CD4-positive, alpha-beta T cell (primary cell): ENCODE measurements around the gene ATF4. TPM values are rescaled to one million over a fixed set of nuclear protein-coding genes. Genes with fewer than 3 reads are reported as not detected.
A peak's percentile ranks its signal among the peaks of the same experiment; 100 is the strongest.

Experiments used
- ATAC-seq: fragments of 200-7000 bp; cut with Tn5 transposase; one replicate; pipeline ENCODE4 v1.10.0; 2022; ENCODE audit warnings: mild to moderate bottlenecking; ENCODE audit not compliant: poor library complexity
- CTCF ChIA-PET: fragments of 350-600 bp; sonication (Branson Sonifier 250); formaldehyde crosslinking; loops from one replicate; lab custom pipeline; 2021; ENCODE audit warnings: antibody characterized with exemption, inconsistent platforms; lab: Charles Lee
- POLR2A ChIA-PET: fragments of 350-600 bp; sonication (Branson Sonifier 250); formaldehyde crosslinking; loops from one replicate; lab custom pipeline; 2021; ENCODE audit warnings: antibody characterized with exemption, inconsistent platforms; lab: Charles Lee
- DNase-seq, 14 experiments: peaks; one replicate each; pipeline ENCODE4 v3.0.0-alpha.2; 2013 to 2020; ENCODE audit warnings: mixed read lengths in 2 of 14
- H3K27ac ChIP-seq, 2 donors: one replicate each; pipeline versions ENCODE4 v1.5.1 to v1.7.0; 2013; ENCODE audit warnings: low read length in 2 of 2, low read depth in 1 of 2, mild to moderate bottlenecking in 1 of 2
- H3K27me3 ChIP-seq, 2 experiments: 1 replicate in 1 of 2; 2 replicates in 1 of 2; pipeline versions ENCODE4 v1.6.1 to v1.7.0; 2013; ENCODE audit warnings: low read length in 2 of 2, control low read depth in 1 of 2, mild to moderate bottlenecking in 1 of 2, moderate library complexity in 1 of 2; ENCODE audit not compliant: insufficient read depth in 2 of 2, control insufficient read depth in 1 of 2
- H3K36me3 ChIP-seq: one replicate; pipeline ENCODE4 v1.6.1; 2013; ENCODE audit warnings: low read length, control low read depth; ENCODE audit not compliant: insufficient read depth
- H3K4me1 ChIP-seq: one replicate; pipeline ENCODE4 v1.6.1; 2013; ENCODE audit warnings: low read length, control low read depth; ENCODE audit not compliant: insufficient read depth
- H3K4me3 ChIP-seq: one replicate; pipeline ENCODE4 v1.5.1; 2013; ENCODE audit warnings: mild to moderate bottlenecking, low read length, moderate library complexity
- H3K9me3 ChIP-seq, 2 experiments: 1 replicate in 1 of 2; 2 replicates in 1 of 2; pipeline versions ENCODE4 v1.6.1 to v1.7.0; 2013; ENCODE audit warnings: low read length in 2 of 2, mild to moderate bottlenecking in 2 of 2, control low read depth in 1 of 2, moderate library complexity in 1 of 2; ENCODE audit not compliant: control insufficient read depth in 1 of 2, insufficient read depth in 1 of 2
- H3K27ac Mint-ChIP-seq: one replicate; pipeline ENCODE4 v1.8.0; 2020; ENCODE audit warnings: mixed read lengths
- H3K27me3 Mint-ChIP-seq: one replicate; pipeline ENCODE4 v1.8.0; 2021; ENCODE audit warnings: mixed read lengths
- H3K36me3 Mint-ChIP-seq: one replicate; pipeline ENCODE4 v1.8.0; 2021; ENCODE audit warnings: low read depth, mixed read lengths
- H3K4me1 Mint-ChIP-seq: one replicate; pipeline ENCODE4 v1.8.0; 2021; ENCODE audit warnings: low read depth, mixed read lengths
- H3K4me3 Mint-ChIP-seq: one replicate; pipeline ENCODE4 v1.8.0; 2020; ENCODE audit warnings: mild to moderate bottlenecking, mixed read lengths
- H3K9me3 Mint-ChIP-seq: one replicate; pipeline ENCODE4 v1.8.0; 2020; ENCODE audit warnings: mixed read lengths
- intact Hi-C, 2 experiments: fragments of 100-400 bp; cut with DNase I in 1 of 2; cut with micrococcal nuclease in 1 of 2; formaldehyde crosslinking; loops; one replicate each; pipeline versions ENCODE4 v1.15.1 to v1.9.0; 2023 to 2025; cut with DNase I, micrococcal nuclease
- total RNA-seq, 174 experiments: library from RNA in 2 of 174; stranded (reverse) in 2 of 174; gene quantifications; one replicate each; pipeline ENCODE4 v1.2.3 and lab custom pipeline; 2021 to 2026
- TF ChIP-seq, protein P1 (sequence below): fragments of 200-600 bp; IDR thresholded peaks from one replicate; pipeline ENCODE4 v1.8.0; 2022; ENCODE audit warnings: antibody characterized with exemption, mild to moderate bottlenecking

The ATF4 gene
- total RNA-seq, 2 experiments from 2014 or later, result 358 to 365 TPM

DNA sequence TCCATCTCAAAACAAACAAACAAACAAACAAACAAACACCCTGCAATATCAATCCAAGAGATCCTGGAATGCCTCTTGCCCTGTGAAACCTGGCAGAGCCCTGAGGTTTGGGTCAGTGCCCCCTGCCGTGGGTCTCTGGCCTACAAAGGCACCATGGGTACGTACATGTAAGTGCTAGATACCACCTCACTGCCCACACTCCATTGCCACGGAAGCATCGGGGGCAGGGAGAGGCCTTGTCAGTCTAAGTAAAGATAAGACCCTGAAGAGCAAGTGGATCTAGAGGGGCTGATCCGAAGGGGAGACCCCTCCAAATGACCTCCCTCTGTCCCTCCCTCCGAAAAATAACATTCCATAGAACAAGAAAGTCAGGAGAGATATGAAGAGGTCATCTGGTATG, 20.3 kb upstream of the ATF4 start:
- intact Hi-C loops, result loop anchor here in 1 of 2 experiments (5.0 to 10.0 kb wide), 2 partner anchors 98 to 255 kb away; partner anchors contain the start of gene PDGFB
- H3K4me3 ChIP-seq, result no peak overlapping the region
- no peak overlapping the region for H3K27ac ChIP-seq
- H3K4me3 Mint-ChIP-seq, result peak overlapping the region; percentile 43
- DNase-seq (no peak), ATAC-seq (no peak)
- ChIA-PET CTCF (interaction anchor here (1.4 kb wide), 1 partner anchor 29 kb away, joined by 4 read pairs; no protein-coding TSS in a partner anchor), POLR2A (no interaction called here)
- H3K9me3 Mint-ChIP-seq, result no peaks in the 10 kb centered on the region
- no peak overlapping the region for H3K27ac Mint-ChIP-seq
- peaks cover 34% of the 10 kb centered on the region for H3K4me1 Mint-ChIP-seq
- no peaks in the 10 kb centered on the region for H3K27me3 Mint-ChIP-seq
- H3K36me3 ChIP-seq, result peaks cover 13% of the 10 kb centered on the region
- TF ChIP-seq, protein P1, sequence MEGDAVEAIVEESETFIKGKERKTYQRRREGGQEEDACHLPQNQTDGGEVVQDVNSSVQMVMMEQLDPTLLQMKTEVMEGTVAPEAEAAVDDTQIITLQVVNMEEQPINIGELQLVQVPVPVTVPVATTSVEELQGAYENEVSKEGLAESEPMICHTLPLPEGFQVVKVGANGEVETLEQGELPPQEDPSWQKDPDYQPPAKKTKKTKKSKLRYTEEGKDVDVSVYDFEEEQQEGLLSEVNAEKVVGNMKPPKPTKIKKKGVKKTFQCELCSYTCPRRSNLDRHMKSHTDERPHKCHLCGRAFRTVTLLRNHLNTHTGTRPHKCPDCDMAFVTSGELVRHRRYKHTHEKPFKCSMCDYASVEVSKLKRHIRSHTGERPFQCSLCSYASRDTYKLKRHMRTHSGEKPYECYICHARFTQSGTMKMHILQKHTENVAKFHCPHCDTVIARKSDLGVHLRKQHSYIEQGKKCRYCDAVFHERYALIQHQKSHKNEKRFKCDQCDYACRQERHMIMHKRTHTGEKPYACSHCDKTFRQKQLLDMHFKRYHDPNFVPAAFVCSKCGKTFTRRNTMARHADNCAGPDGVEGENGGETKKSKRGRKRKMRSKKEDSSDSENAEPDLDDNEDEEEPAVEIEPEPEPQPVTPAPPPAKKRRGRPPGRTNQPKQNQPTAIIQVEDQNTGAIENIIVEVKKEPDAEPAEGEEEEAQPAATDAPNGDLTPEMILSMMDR, result no peak
- H3K27me3 ChIP-seq, result no peaks in the 10 kb centered on the region
- H3K36me3 Mint-ChIP-seq, result peaks cover 24% of the 10 kb centered on the region
- no peaks in the 10 kb centered on the region for H3K9me3 ChIP-seq
- H3K4me1 ChIP-seq, result peaks cover 41% of the 10 kb centered on the region

DNA sequence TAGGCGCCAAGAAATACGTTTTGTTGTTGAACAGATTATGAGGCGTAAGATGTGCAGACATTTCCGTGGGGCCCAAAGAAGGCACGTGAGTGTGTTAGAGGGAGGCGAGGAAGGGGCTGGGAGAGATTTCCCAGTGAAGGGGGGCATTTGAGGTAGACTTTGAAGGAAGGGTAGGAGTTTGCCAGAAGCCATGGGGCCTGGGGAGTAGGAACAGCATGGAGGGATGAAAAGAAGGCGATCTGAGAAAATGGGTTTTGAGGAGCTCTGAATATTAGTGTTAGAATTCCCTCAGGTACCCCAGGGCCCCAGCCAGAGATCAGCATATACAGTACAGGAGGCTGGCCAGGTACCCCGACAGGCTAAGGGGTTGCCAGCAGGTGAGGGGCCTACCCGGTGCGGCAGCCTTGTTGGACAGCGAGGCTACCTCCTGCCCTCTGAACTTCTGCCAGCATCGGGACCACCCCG, 18.7 kb upstream of the ATF4 start:
- H3K4me3 Mint-ChIP-seq, result peak overlapping the region; percentile 99
- peak; percentile 43 for ATAC-seq
- peaks cover 39% of the 10 kb centered on the region for H3K4me1 ChIP-seq
- POLR2A ChIA-PET, result interaction anchor here (0.6 to 4.1 kb wide), 11 partner anchors 11 to 1786 kb away, joined by 3 to 69 read pairs (median 6); partner anchors contain the start of genes ATF4, RANGAP1, RPL3 and SYNGR1
- DNase-seq, result no peak
- intact Hi-C loops, result loop anchor here in 1 of 2 experiments (1.0 to 10.0 kb wide), 3 partner anchors 19 to 257 kb away; partner anchors contain the start of genes ATF4 and PDGFB
- peaks cover 39% of the 10 kb centered on the region for H3K36me3 Mint-ChIP-seq
- no peaks in the 10 kb centered on the region for H3K9me3 ChIP-seq
- peak overlapping the region; percentile 92 for H3K27ac Mint-ChIP-seq
- H3K9me3 Mint-ChIP-seq, result no peaks in the 10 kb centered on the region
- CTCF ChIA-PET, result interaction anchor here (1.4 to 2.0 kb wide), 3 partner anchors 27 to 102 kb away, joined by 4 to 13 read pairs (median 9); partner anchors contain the start of gene TAB1
- no peaks in the 10 kb centered on the region for H3K27me3 ChIP-seq
- peaks cover 29% of the 10 kb centered on the region for H3K36me3 ChIP-seq
- H3K4me3 ChIP-seq, result peak overlapping the region; percentile 67
- no peaks in the 10 kb centered on the region for H3K27me3 Mint-ChIP-seq
- TF ChIP-seq, protein P1, result no peak
- H3K27ac ChIP-seq, result peak overlapping the region; percentile 61 to 71
- H3K4me1 Mint-ChIP-seq, result peaks cover 44% of the 10 kb centered on the region

DNA sequence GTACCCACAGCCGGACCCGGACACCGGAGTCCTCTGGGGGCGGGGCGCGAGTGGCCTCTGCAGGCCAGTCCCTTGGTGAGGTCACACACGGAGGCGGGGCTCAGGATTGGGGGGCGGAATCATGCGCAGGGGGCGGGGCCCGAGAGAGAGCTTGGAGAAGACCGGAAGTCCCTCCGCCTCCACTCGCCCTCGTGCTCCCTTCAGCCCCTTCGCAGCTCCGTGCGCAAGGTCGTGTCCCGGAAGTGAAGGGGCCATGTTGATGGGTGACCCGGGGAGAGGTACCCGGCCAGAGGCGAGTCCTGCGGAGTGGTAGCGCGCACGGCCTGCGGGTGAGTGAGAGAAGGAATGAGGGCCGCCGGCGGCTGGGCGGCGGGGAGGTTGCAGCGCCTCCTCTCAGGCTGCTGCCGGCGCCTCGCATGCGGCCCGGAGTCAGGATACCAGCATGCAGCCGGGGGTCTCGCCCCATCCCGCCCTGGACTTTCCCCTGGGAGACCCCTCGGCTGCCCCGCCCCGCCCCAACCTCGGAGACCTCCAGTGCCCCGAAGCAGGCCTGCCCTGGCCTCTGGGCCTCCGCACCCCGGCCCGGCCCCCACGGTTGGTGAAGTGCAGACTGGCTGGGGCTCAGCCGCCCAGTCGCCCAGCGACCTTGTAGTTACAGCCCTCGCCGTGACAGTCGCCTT, 18.1 kb upstream of the ATF4 start, which contains the start of gene MIEF1:
Gene MIEF1, plus strand, starts transcription at position 182 of the 680 bp plus-strand sequence. CDS start 9,005 bp downstream, outside the sequence.
- POLR2A ChIA-PET, result interaction anchor here (0.5 to 4.1 kb wide), 12 partner anchors 12 to 1785 kb away, joined by 3 to 69 read pairs (median 6); partner anchors contain the start of genes ATF4, RANGAP1, RPL3 and SYNGR1
- DNase-seq (peak; percentile 70 to 96 (median 86)), ATAC-seq (peak; percentile 94)
- Mint-ChIP-seq H3K27ac (peak within 1 kb of the TSS; percentile 92), H3K27me3 (no peaks in the 10 kb centered on the region), H3K36me3 (peaks cover 45% of the 10 kb centered on the region), H3K4me1 (peaks cover 47% of the 10 kb centered on the region), H3K4me3 (peak within 1 kb of the TSS; percentile 99), H3K9me3 (no peaks in the 10 kb centered on the region)
- intact Hi-C loops, result loop anchor here in 1 of 2 experiments (1.0 to 10.0 kb wide), 3 partner anchors 18 to 257 kb away; partner anchors contain the start of genes ATF4 and PDGFB
- TF ChIP-seq, protein P1, result no peak
- H3K27me3 ChIP-seq, result no peaks in the 10 kb centered on the region
- H3K36me3 ChIP-seq, result peaks cover 35% of the 10 kb centered on the region
- CTCF ChIA-PET, result interaction anchor here (1.6 to 2.0 kb wide), 2 partner anchors 27 to 103 kb away, joined by 9 to 13 read pairs; partner anchors contain the start of gene TAB1
- H3K4me1 ChIP-seq, result peaks cover 39% of the 10 kb centered on the region
- H3K9me3 ChIP-seq, result no peaks in the 10 kb centered on the region
- H3K4me3 ChIP-seq, result peak within 1 kb of the TSS; percentile 67
- H3K27ac ChIP-seq, result peak within 1 kb of the TSS; percentile 61 to 71
